HCT116 (cell line): Measurements from ENCODE around the gene CDKAL1. TPM values are rescaled to one million over a fixed set of nuclear protein-coding genes. Genes with fewer than 3 reads are reported as not detected.

Experiments used
- ATAC-seq: fragments of 200-7000 bp; cut with Tn5 transposase; 2 replicates; pipeline ENCODE4 v1.9.1; 2020; ENCODE audit warnings: mild to moderate bottlenecking, moderate library complexity
- BruUV-seq: library from RNA; stranded (reverse); fragments of 400-500 nt; replicated peaks from 2 replicates; lab custom pipeline; 2021; lab: Mats Ljungman, UMichigan
- CTCF ChIA-PET: fragments of 300-600 bp; sonication (Branson Sonifier 250); formaldehyde crosslinking; loops from one replicate; lab custom pipeline; 2021; ENCODE audit warnings: antibody characterized with exemption; lab: Charles Lee
- POLR2A ChIA-PET: fragments of 300-600, 350-600 bp; sonication (Branson Sonifier 250); formaldehyde crosslinking; loops from one replicate; lab custom pipeline; 2021; ENCODE audit warnings: antibody characterized with exemption; lab: Charles Lee
- RAD21 ChIA-PET, 2 experiments: fragments of 300-600 bp; sonication (Branson Sonifier 250); formaldehyde crosslinking; loops; one replicate each; lab custom pipeline; 2023; ENCODE audit warnings: low total read pairs in 2 of 2; ENCODE audit not compliant: uncharacterized antibody in 2 of 2, unreplicated experiment in 2 of 2, low non-redundant PET in 1 of 2; lab: Charles Lee
- DNase-seq: peaks from one replicate; pipeline ENCODE4 v3.0.0-alpha.2; 2010; ENCODE audit warnings: low read depth, low spot score
- H2AFZ ChIP-seq: fragments of 200-600 bp; shearing (Covaris generic), sonication (generic); 2 replicates; pipeline ENCODE4 v1.6.1; 2017; ENCODE audit warnings: low read depth, mixed run types, mixed read lengths, antibody characterized with exemption, low read length; ENCODE audit not compliant: poor library complexity, severe bottlenecking
- H3K27ac ChIP-seq: 2 replicates; pipeline ENCODE4 v1.5.1; 2012; ENCODE audit warnings: low read depth, low read length
- H3K27me3 ChIP-seq: fragments of 200-600 bp; sonication (generic); 2 replicates; pipeline ENCODE4 v1.6.1; 2016; ENCODE audit warnings: mixed run types, low read length, mixed read lengths; ENCODE audit not compliant: insufficient read depth
- H3K36me3 ChIP-seq, 2 experiments: fragments of 200-500 bp in 1 of 2; fragments of 200-600 bp in 1 of 2; sonication (Bioruptor generic) in 1 of 2; sonication (generic) in 1 of 2; 2 replicates each; pipeline versions ENCODE4 v1.5.1 to v1.6.1; 2014 to 2016; ENCODE audit warnings: low read length in 2 of 2, inconsistent platforms in 1 of 2, mixed read lengths in 1 of 2, mixed run types in 1 of 2; ENCODE audit not compliant: insufficient read depth in 2 of 2, control insufficient read depth in 1 of 2
- H3K4me1 ChIP-seq, 2 experiments: fragments of 200-600 bp in 1 of 2; sonication (generic) in 1 of 2; 2 replicates each; pipeline versions ENCODE4 v1.5.1 to v1.6.1; 2012 to 2017; ENCODE audit warnings: low read length in 2 of 2, inconsistent platforms in 1 of 2, mild to moderate bottlenecking in 1 of 2, mixed read lengths in 1 of 2, mixed run types in 1 of 2, moderate library complexity in 1 of 2; ENCODE audit not compliant: insufficient read depth in 2 of 2, control insufficient read depth in 1 of 2
- H3K4me2 ChIP-seq: fragments of 200-600 bp; sonication (generic); 2 replicates; pipeline ENCODE4 v1.6.1; 2017; ENCODE audit warnings: mixed run types, low read length, mixed read lengths
- H3K4me3 ChIP-seq, 2 experiments: fragments of 200-600 bp in 1 of 2; sonication (generic) in 1 of 2; replicated peaks in 1 of 2; 2 replicates each; pipeline ENCODE4 v1.5.1; 2011 to 2016; ENCODE audit warnings: low read length in 2 of 2, control low read depth in 1 of 2, low read depth in 1 of 2, mild to moderate bottlenecking in 1 of 2, mixed read lengths in 1 of 2, mixed run types in 1 of 2
- H3K79me2 ChIP-seq: fragments of 200-600 bp; sonication (generic); 2 replicates; pipeline ENCODE4 v1.6.1; 2017; ENCODE audit warnings: mild to moderate bottlenecking, mixed run types, low read length, moderate library complexity, mixed read lengths; ENCODE audit not compliant: insufficient read depth
- H3K9ac ChIP-seq: fragments of 200-600 bp; sonication (generic); 2 replicates; pipeline ENCODE4 v1.6.1; 2016; ENCODE audit warnings: low read length, mixed read lengths
- H3K9me2 ChIP-seq: fragments of 200-600 bp; sonication (generic), shearing (Covaris generic); 2 replicates; pipeline ENCODE4 v1.6.1; 2017; ENCODE audit warnings: mixed run types, mild to moderate bottlenecking, moderate library complexity; ENCODE audit not compliant: insufficient read depth
- H3K9me3 ChIP-seq, 2 experiments: fragments of 200-500 bp in 1 of 2; fragments of 200-600 bp in 1 of 2; sonication (Bioruptor generic) in 1 of 2; sonication (generic) in 1 of 2; 2 replicates each; pipeline ENCODE4 v1.6.1; 2014 to 2017; ENCODE audit warnings: low read length in 2 of 2, mixed read lengths in 2 of 2, inconsistent platforms in 1 of 2, low read depth in 1 of 2, mild to moderate bottlenecking in 1 of 2, mixed run types in 1 of 2, moderate library complexity in 1 of 2; ENCODE audit not compliant: control insufficient read depth in 1 of 2, insufficient read depth in 1 of 2
- H4K20me1 ChIP-seq: fragments of 200-600 bp; sonication (generic), shearing (Covaris generic); 2 replicates; pipeline ENCODE4 v1.6.1; 2017; ENCODE audit warnings: mixed run types, mild to moderate bottlenecking, moderate library complexity; ENCODE audit not compliant: insufficient read depth
- CEBPB ChIP-seq: IDR thresholded peaks from 2 replicates; pipeline ENCODE4 v1.6.1; 2012; ENCODE audit warnings: low read depth
- EZH2 ChIP-seq: fragments of 200-600 bp; sonication (generic); IDR thresholded peaks from 2 replicates; pipeline ENCODE4 v1.6.1; 2017; ENCODE audit warnings: antibody characterized with exemption, mixed run types
- EZH2phosphoT487 ChIP-seq: fragments of 200-600 bp; IDR thresholded peaks from 2 replicates; pipeline ENCODE4 v1.6.1; 2018; ENCODE audit warnings: antibody characterized with exemption, borderline replicate concordance
- FOSL1 ChIP-seq: IDR thresholded peaks from 2 replicates; pipeline ENCODE4 v1.6.1; 2012; ENCODE audit warnings: low read depth
- POLR2A ChIP-seq: IDR thresholded peaks from 2 replicates; pipeline ENCODE4 v1.7.0; 2011; ENCODE audit warnings: borderline replicate concordance; ENCODE audit not compliant: insufficient read depth, insufficient read length; ENCODE audit errors: extremely low read depth
- TCF7L2 ChIP-seq: IDR thresholded peaks from 2 replicates; pipeline ENCODE4 v1.7.0; 2011; ENCODE audit warnings: borderline replicate concordance, inconsistent platforms; ENCODE audit not compliant: insufficient read depth, insufficient read length; ENCODE audit errors: extremely low read depth
- YY1 ChIP-seq: IDR thresholded peaks from 2 replicates; pipeline ENCODE4 v1.6.1; 2011; ENCODE audit warnings: low read length, low read depth, moderate library complexity, mild to moderate bottlenecking; ENCODE audit not compliant: insufficient replicate concordance; ENCODE audit errors: extremely low read depth
- intact Hi-C: fragments of 100-400 bp; cut with micrococcal nuclease; formaldehyde crosslinking; loops from 2 replicates; pipeline ENCODE4 v1.10.0; 2022
- total RNA-seq: library from RNA; stranded (reverse); gene quantifications from one replicate; pipeline ENCODE4 v1.2.1, GENCODE V29; 2021; ENCODE audit not compliant: unreplicated experiment
- TF ChIP-seq, protein P1 (sequence below): IDR thresholded peaks from 2 replicates; pipeline ENCODE4 v1.6.1; 2012
- TF ChIP-seq, protein P2 (sequence below): IDR thresholded peaks from 2 replicates; pipeline ENCODE4 v1.6.1; 2012

CDKAL1 gene
- total RNA-seq, 1 experiment from 2014 or later = 14.9 TPM

DNA sequence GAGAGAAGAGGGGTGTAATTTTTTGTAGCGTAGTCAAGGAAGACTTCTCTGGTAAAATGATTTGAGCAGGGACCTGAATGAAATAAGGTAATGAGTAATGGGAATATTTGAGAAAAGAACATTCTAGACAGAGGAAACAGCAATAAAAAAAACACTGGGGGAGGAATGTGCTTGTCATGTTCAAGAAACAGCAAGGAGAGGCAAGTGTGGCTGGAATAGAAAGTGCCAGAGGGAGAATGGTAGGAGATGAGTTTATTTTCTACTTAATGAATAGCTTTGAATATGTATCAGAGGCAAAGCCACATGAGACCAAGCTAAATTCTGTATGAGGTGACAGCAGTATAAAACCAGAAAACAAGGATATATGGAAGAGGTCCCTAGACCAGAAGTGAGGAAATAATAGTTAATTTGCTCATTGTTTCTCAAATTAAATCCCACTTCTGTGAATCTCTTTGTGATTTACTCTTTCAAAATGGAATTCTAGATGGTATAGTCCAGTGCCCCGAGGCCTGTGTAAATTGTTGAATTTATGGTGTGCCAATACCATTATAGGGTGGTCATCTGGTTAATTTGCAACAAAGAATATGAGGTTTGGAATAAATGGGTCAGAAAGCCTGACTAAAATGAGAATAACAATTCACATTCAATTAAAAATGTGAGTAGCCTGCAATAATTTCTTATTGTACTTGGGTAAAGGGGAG, 170.2 kb downstream of the CDKAL1 start:
- H3K9me2 ChIP-seq = no peaks in the 10 kb centered on the region
- no peaks in the 10 kb centered on the region for H3K4me1 ChIP-seq
- no peak overlapping the region for H3K27ac ChIP-seq
- intact Hi-C loops = no loop called here
- no peak overlapping the region for H2AFZ ChIP-seq
- no peak for ATAC-seq
- POLR2A ChIA-PET = no interaction called here
- H3K9me3 ChIP-seq = no peaks in the 10 kb centered on the region
- no peak overlapping the region for H3K4me3 ChIP-seq
- no peaks in the 10 kb centered on the region for H3K36me3 ChIP-seq
- DNase-seq = no peak
- H3K79me2 ChIP-seq = no peaks in the 10 kb centered on the region; the same call in 1 of the 2 replicates
- no peak overlapping the region for H3K4me2 ChIP-seq
- TF ChIP-seq TCF7L2 = no peak
- no peak for TF ChIP-seq EZH2phosphoT487
- no peak for TF ChIP-seq YY1
- TF ChIP-seq, protein P1, sequence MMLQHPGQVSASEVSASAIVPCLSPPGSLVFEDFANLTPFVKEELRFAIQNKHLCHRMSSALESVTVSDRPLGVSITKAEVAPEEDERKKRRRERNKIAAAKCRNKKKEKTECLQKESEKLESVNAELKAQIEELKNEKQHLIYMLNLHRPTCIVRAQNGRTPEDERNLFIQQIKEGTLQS = no peak
- TF ChIP-seq CEBPB = no peak
- TF ChIP-seq EZH2 = no peak
- TF ChIP-seq POLR2A = no peak
- TF ChIP-seq, protein P2, sequence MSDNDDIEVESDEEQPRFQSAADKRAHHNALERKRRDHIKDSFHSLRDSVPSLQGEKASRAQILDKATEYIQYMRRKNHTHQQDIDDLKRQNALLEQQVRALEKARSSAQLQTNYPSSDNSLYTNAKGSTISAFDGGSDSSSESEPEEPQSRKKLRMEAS = no peak
- CTCF ChIA-PET = no interaction called here
- RAD21 ChIA-PET = no interaction called here
- H3K9ac ChIP-seq = no peak overlapping the region
- H4K20me1 ChIP-seq = no peaks in the 10 kb centered on the region
- no TSS peak for BruUV-seq
- H3K27me3 ChIP-seq = no peaks in the 10 kb centered on the region

DNA sequence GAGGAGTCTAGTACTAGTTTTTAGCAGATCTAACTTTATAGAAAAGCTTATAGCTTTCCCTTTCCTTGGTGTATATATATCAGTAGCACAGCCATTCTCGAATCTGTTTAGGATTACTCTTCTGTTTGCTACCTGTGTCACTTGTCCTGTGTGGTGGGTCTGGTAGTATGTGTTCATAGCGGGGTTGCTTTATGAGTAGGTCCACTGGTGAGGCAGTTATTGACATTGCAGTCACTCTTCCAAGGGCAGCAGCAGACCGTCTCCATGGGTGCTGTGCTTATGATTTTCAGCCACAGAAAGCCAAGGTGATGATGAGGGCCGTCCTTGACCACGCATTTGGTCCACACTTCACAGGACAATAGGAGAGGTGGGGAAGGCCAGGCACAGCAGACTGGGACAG, 171.5 kb downstream of the CDKAL1 start:
- ATAC-seq (no peak), DNase-seq (no peak)
- no peak overlapping the region for H3K4me2 ChIP-seq
- H3K4me3 ChIP-seq = no peak overlapping the region
- H3K9me3 ChIP-seq = no peaks in the 10 kb centered on the region
- POLR2A ChIA-PET = interaction anchor here (0.7 kb wide), 1 partner anchor 56 kb away, joined by 3 read pairs; no protein-coding TSS in a partner anchor
- CTCF ChIA-PET = no interaction called here
- H4K20me1 ChIP-seq = no peaks in the 10 kb centered on the region
- no peaks in the 10 kb centered on the region for H3K4me1 ChIP-seq
- no peaks in the 10 kb centered on the region for H3K36me3 ChIP-seq
- H3K27me3 ChIP-seq = no peaks in the 10 kb centered on the region
- intact Hi-C loops = no loop called here
- H3K9ac ChIP-seq = no peak overlapping the region
- H2AFZ ChIP-seq = no peak overlapping the region
- RAD21 ChIA-PET = no interaction called here
- H3K9me2 ChIP-seq = no peaks in the 10 kb centered on the region
- BruUV-seq = no TSS peak
- H3K27ac ChIP-seq = no peak overlapping the region
- TF ChIP-seq CEBPB = no peak
- no peak for TF ChIP-seq FOSL1
- H3K79me2 ChIP-seq = no peaks in the 10 kb centered on the region; the same call in 1 of the 2 replicates
